WTC11 (cell line): ENCODE results near the gene PSENEN. TPM values are rescaled to one million over a fixed set of nuclear protein-coding genes. Genes with fewer than 3 reads are reported as not detected.

Experiments
- ATF1 ChIP-seq: sonication (generic); formaldehyde crosslinking; IDR thresholded peaks from 2 replicates; pipeline ENCODE4 v1.8.1; 2023; ENCODE audit warnings: mild to moderate bottlenecking, moderate library complexity, missing genetic modification reagents
- ATF2 ChIP-seq: sonication (generic); formaldehyde crosslinking; IDR thresholded peaks from 2 replicates; pipeline ENCODE4 v1.8.1; 2022; ENCODE audit warnings: low read depth, missing genetic modification reagents, borderline replicate concordance
- CTCF ChIP-seq: fragments of 200-600 bp; IDR thresholded peaks from 2 replicates; pipeline ENCODE4 v1.8.0; 2022; ENCODE audit warnings: antibody characterized with exemption
- ELF4 ChIP-seq: sonication (generic); formaldehyde crosslinking; IDR thresholded peaks from 2 replicates; pipeline ENCODE4 v1.8.1; 2022; ENCODE audit warnings: low read depth, mild to moderate bottlenecking, moderate library complexity, missing genetic modification reagents
- ERG ChIP-seq: fragments of 250-450 bp; sonication (Bioruptor Pico); IDR thresholded peaks from 2 replicates; pipeline ENCODE4 v1.8.0; 2021; ENCODE audit warnings: mild to moderate bottlenecking
- ETV6 ChIP-seq: sonication (generic); formaldehyde crosslinking; IDR thresholded peaks from 2 replicates; pipeline ENCODE4 v1.8.1; 2022; ENCODE audit warnings: mild to moderate bottlenecking, missing genetic modification reagents
- FOXJ3 ChIP-seq: sonication (generic); formaldehyde crosslinking; IDR thresholded peaks from 2 replicates; pipeline ENCODE4 v1.9.0; 2021; ENCODE audit warnings: missing genetic modification reagents, mild to moderate bottlenecking, borderline replicate concordance
- FOXK1 ChIP-seq: sonication (generic); formaldehyde crosslinking; IDR thresholded peaks from 2 replicates; pipeline ENCODE4 v1.8.0; 2022; ENCODE audit warnings: mild to moderate bottlenecking, moderate library complexity, missing genetic modification reagents
- FOXP1 ChIP-seq: sonication (generic); formaldehyde crosslinking; IDR thresholded peaks from 2 replicates; pipeline ENCODE4 v1.8.0; 2022; ENCODE audit warnings: missing genetic modification reagents, mild to moderate bottlenecking, moderate library complexity, borderline replicate concordance
- FOXP4 ChIP-seq: sonication (generic); formaldehyde crosslinking; IDR thresholded peaks from 2 replicates; pipeline ENCODE4 v1.8.0; 2022; ENCODE audit warnings: mild to moderate bottlenecking, missing genetic modification reagents
- GABPB1 ChIP-seq: sonication (generic); formaldehyde crosslinking; IDR thresholded peaks from 2 replicates; pipeline ENCODE4 v1.8.1; 2023; ENCODE audit warnings: mild to moderate bottlenecking, missing genetic modification reagents
- GRHL2 ChIP-seq: fragments of 250-450 bp; sonication (Bioruptor Pico); IDR thresholded peaks from 2 replicates; pipeline ENCODE4 v1.8.0; 2022; ENCODE audit warnings: mild to moderate bottlenecking, moderate library complexity; ENCODE audit not compliant: insufficient replicate concordance, severe bottlenecking
- IRF2 ChIP-seq: sonication (generic); formaldehyde crosslinking; IDR thresholded peaks from 2 replicates; pipeline ENCODE4 v1.8.0; 2022; ENCODE audit warnings: low read depth, missing genetic modification reagents, borderline replicate concordance
- MXD4 ChIP-seq: fragments of 250-450 bp; sonication (Bioruptor Pico); IDR thresholded peaks from 2 replicates; pipeline ENCODE4 v1.8.0; 2021; ENCODE audit warnings: mild to moderate bottlenecking, moderate library complexity, borderline replicate concordance
- MYBL2 ChIP-seq: sonication (generic); formaldehyde crosslinking; IDR thresholded peaks from 2 replicates; pipeline ENCODE4 v1.8.1; 2023; ENCODE audit warnings: mild to moderate bottlenecking, moderate library complexity, missing genetic modification reagents
- NFE2L1 ChIP-seq: sonication (generic); formaldehyde crosslinking; IDR thresholded peaks from 2 replicates; pipeline ENCODE4 v1.8.1; 2023; ENCODE audit warnings: missing genetic modification reagents
- OVOL2 ChIP-seq: fragments of 250-450 bp; sonication (Bioruptor Pico); IDR thresholded peaks from 2 replicates; pipeline ENCODE4 v1.9.0; 2021; ENCODE audit warnings: mild to moderate bottlenecking, borderline replicate concordance
- PRRX2 ChIP-seq: fragments of 250-450 bp; sonication (Bioruptor Pico); IDR thresholded peaks from 2 replicates; pipeline ENCODE4 v1.8.0; 2021; ENCODE audit warnings: mild to moderate bottlenecking
- ZBTB21 ChIP-seq: sonication (generic); formaldehyde crosslinking; IDR thresholded peaks from 2 replicates; pipeline ENCODE4 v1.8.1; 2023; ENCODE audit warnings: mild to moderate bottlenecking, missing genetic modification reagents, borderline replicate concordance
- ZNF232 ChIP-seq: sonication (generic); formaldehyde crosslinking; IDR thresholded peaks from 2 replicates; pipeline ENCODE4 v1.8.0; 2022; ENCODE audit warnings: mild to moderate bottlenecking, missing genetic modification reagents
- ZNF317 ChIP-seq: sonication (generic); formaldehyde crosslinking; IDR thresholded peaks from 2 replicates; pipeline ENCODE4 v1.8.1; 2023; ENCODE audit warnings: low read depth, mild to moderate bottlenecking, moderate library complexity, missing genetic modification reagents, borderline replicate concordance
- ZNF423 ChIP-seq: fragments of 250-450 bp; sonication (Bioruptor Pico); IDR thresholded peaks from 2 replicates; pipeline ENCODE4 v2.1.2; 2022; ENCODE audit warnings: mild to moderate bottlenecking, moderate library complexity
- ZNF671 ChIP-seq: fragments of 250-450 bp; sonication (Bioruptor Pico); IDR thresholded peaks from 2 replicates; pipeline ENCODE4 v1.8.0; 2021; ENCODE audit warnings: mild to moderate bottlenecking
- total RNA-seq: library from RNA; stranded (reverse); gene quantifications from 3 replicates; pipeline ENCODE4 v1.2.3, GENCODE V29; 2021
- TF ChIP-seq, protein P1 (sequence below): fragments of 250-450 bp; sonication (Bioruptor Pico); conservative IDR thresholded peaks from 2 replicates; pipeline ENCODE4 v1.9.0; 2021; ENCODE audit warnings: mild to moderate bottlenecking
- TF ChIP-seq, protein P2 (sequence below): sonication (generic); formaldehyde crosslinking; IDR thresholded peaks from 2 replicates; pipeline ENCODE4 v1.8.0; 2023; ENCODE audit warnings: mild to moderate bottlenecking, missing genetic modification reagents
- TF ChIP-seq, protein P3 (sequence below): sonication (generic); formaldehyde crosslinking; IDR thresholded peaks from 2 replicates; pipeline ENCODE4 v1.8.1; 2023; ENCODE audit warnings: mild to moderate bottlenecking, missing genetic modification reagents

PSENEN gene
- total RNA-seq, 1 experiment from 2014 or later, result 80.3 TPM

GRCh38 chr19:35740423-35741202, 4.8 kb upstream of the PSENEN start (continued):
- TF ChIP-seq ATF2 (CRISPR knock-in tag) (no peak), CTCF (no peak), FOXP4 (no peak), OVOL2 (CRISPR knock-in tag) (no peak), ATF1 (CRISPR knock-in tag) (no peak), FOXK1 (CRISPR knock-in tag) (peak; percentile 79), ETV6 (CRISPR knock-in tag) (peak; percentile 44), ERG (CRISPR knock-in tag) (no peak), ELF4 (CRISPR knock-in tag) (no peak), FOXP1 (CRISPR knock-in tag) (peak; percentile 54; the same call in 1 of the 2 replicates), GABPB1 (CRISPR knock-in tag) (peak; percentile 55; the same call in 1 of the 2 replicates), PRRX2 (no peak), ZBTB21 (CRISPR knock-in tag) (no peak), ZNF232 (CRISPR knock-in tag) (peak; percentile 60), ZNF317 (no peak), ZNF671 (no peak), FOXJ3 (CRISPR knock-in tag) (no peak), MXD4 (CRISPR knock-in tag) (no peak), GRHL2 (CRISPR knock-in tag) (no peak), MYBL2 (CRISPR knock-in tag) (0 out of 2 replicates have a peak, but pooled peaks have one; percentile 47), ZNF423 (CRISPR knock-in tag) (no peak), IRF2 (CRISPR knock-in tag) (no peak), NFE2L1 (no peak)
- TF ChIP-seq, protein P1, sequence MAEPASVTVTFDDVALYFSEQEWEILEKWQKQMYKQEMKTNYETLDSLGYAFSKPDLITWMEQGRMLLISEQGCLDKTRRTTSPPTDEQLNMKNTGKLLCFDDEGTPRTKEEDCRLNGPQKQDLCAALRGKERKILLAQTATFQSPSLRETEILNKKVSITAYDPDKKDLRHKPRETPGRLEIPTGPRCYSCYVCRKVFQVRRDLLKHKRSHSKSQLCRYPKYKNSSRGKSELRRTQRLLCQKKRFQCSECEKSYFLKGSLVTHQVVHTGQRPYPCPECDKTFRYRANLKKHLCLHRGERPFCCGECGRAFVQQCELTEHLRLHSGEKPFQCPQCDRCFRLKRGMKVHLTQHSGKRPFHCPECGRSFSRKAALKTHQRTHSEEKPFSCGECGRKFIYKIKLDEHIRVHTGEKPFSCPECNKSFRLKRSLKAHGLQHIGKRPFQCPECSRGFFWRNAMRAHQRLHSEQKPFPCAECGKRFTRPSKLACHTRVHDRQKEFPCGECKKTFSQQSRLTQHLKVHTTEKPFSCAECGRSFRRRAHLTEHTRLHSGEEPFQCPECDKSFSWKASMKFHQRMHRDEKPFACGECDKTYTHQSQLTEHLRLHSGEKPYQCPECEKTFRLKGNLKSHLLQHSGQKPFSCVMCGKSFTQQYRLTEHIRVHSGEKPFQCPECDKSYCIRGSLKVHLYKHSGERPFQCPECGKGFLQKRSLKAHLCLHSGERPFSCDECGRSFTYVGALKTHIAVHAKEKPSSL (CRISPR knock-in tag), result no peak
- TF ChIP-seq, protein P2, sequence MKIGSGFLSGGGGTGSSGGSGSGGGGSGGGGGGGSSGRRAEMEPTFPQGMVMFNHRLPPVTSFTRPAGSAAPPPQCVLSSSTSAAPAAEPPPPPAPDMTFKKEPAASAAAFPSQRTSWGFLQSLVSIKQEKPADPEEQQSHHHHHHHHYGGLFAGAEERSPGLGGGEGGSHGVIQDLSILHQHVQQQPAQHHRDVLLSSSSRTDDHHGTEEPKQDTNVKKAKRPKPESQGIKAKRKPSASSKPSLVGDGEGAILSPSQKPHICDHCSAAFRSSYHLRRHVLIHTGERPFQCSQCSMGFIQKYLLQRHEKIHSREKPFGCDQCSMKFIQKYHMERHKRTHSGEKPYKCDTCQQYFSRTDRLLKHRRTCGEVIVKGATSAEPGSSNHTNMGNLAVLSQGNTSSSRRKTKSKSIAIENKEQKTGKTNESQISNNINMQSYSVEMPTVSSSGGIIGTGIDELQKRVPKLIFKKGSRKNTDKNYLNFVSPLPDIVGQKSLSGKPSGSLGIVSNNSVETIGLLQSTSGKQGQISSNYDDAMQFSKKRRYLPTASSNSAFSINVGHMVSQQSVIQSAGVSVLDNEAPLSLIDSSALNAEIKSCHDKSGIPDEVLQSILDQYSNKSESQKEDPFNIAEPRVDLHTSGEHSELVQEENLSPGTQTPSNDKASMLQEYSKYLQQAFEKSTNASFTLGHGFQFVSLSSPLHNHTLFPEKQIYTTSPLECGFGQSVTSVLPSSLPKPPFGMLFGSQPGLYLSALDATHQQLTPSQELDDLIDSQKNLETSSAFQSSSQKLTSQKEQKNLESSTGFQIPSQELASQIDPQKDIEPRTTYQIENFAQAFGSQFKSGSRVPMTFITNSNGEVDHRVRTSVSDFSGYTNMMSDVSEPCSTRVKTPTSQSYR (CRISPR knock-in tag), result peak; percentile 33; the same call in 1 of the 2 replicates
- TF ChIP-seq, protein P3, sequence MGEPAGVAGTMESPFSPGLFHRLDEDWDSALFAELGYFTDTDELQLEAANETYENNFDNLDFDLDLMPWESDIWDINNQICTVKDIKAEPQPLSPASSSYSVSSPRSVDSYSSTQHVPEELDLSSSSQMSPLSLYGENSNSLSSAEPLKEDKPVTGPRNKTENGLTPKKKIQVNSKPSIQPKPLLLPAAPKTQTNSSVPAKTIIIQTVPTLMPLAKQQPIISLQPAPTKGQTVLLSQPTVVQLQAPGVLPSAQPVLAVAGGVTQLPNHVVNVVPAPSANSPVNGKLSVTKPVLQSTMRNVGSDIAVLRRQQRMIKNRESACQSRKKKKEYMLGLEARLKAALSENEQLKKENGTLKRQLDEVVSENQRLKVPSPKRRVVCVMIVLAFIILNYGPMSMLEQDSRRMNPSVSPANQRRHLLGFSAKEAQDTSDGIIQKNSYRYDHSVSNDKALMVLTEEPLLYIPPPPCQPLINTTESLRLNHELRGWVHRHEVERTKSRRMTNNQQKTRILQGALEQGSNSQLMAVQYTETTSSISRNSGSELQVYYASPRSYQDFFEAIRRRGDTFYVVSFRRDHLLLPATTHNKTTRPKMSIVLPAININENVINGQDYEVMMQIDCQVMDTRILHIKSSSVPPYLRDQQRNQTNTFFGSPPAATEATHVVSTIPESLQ, result no peak
